ENCODE measurements around the gene MEGF11.

DNA sequence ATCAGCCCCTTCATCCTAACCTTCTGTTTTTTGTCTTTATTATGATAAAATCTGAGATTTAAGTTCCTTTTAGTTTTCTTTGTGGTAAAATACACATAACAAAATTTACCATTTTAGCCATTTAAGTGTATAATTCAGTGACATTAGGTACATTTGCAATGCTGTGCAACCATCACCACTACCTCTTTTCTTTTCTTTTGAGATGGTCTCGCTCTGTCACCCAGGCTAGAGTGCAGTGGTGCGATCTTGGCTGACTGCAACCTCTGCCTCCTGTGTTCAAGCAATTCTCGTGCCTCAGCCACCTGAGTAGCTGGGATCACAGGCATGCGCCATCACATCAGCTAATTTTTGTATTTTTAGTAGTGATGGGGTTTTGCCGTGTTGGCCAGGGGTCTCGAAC, 390.4 kb downstream of the MEGF11 start:
- TF ChIP-seq, protein P1, sequence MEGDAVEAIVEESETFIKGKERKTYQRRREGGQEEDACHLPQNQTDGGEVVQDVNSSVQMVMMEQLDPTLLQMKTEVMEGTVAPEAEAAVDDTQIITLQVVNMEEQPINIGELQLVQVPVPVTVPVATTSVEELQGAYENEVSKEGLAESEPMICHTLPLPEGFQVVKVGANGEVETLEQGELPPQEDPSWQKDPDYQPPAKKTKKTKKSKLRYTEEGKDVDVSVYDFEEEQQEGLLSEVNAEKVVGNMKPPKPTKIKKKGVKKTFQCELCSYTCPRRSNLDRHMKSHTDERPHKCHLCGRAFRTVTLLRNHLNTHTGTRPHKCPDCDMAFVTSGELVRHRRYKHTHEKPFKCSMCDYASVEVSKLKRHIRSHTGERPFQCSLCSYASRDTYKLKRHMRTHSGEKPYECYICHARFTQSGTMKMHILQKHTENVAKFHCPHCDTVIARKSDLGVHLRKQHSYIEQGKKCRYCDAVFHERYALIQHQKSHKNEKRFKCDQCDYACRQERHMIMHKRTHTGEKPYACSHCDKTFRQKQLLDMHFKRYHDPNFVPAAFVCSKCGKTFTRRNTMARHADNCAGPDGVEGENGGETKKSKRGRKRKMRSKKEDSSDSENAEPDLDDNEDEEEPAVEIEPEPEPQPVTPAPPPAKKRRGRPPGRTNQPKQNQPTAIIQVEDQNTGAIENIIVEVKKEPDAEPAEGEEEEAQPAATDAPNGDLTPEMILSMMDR (IDR thresholded peaks at IDR 0.05) = no peak
- TF ChIP-seq POLR2A (IDR thresholded peaks at IDR 0.05) = no peak

All from uterus (tissue), 2 donors.